Breast epithelium (tissue), 4 donors: Measurements from ENCODE around the gene TNPO1. TPM values are rescaled to one million over a fixed set of nuclear protein-coding genes. Genes with fewer than 3 reads are reported as not detected.

ENCODE experiments used
- DNase-seq, 2 donors: peaks; one replicate each; pipeline ENCODE4 v3.0.0-alpha.2; 2019; ENCODE audit warnings: low spot score in 2 of 2
- H3K27ac ChIP-seq, 2 donors: fragments of 200-600 bp; sonication (generic) in 1 of 2; one replicate each; pipeline ENCODE4 v1.5.1; 2016 to 2019; ENCODE audit warnings: mild to moderate bottlenecking in 1 of 2
- H3K27me3 ChIP-seq, 2 donors: fragments of 200-600 bp; sonication (generic) in 1 of 2; one replicate each; pipeline versions ENCODE4 v1.5.1 to v1.6.0; 2017 to 2019; ENCODE audit warnings: control low read depth in 1 of 2, mild to moderate bottlenecking in 1 of 2
- H3K36me3 ChIP-seq: fragments of 200-600 bp; one replicate; pipeline ENCODE4 v1.5.1; 2019
- H3K4me1 ChIP-seq, 2 donors: fragments of 200-600 bp; sonication (generic); one replicate each; pipeline ENCODE4 v1.5.1; 2016 to 2019; ENCODE audit warnings: control low read depth in 1 of 2
- H3K4me3 ChIP-seq, 3 donors: fragments of 200-600 bp; sonication (generic); 1 replicate in 2 of 3; 2 replicates in 1 of 3; pipeline ENCODE4 v1.5.1; 2016 to 2019; ENCODE audit warnings: mild to moderate bottlenecking in 3 of 3, moderate library complexity in 2 of 3
- H3K9me3 ChIP-seq, 2 donors: fragments of 200-600 bp; sonication (generic) in 1 of 2; one replicate each; pipeline ENCODE4 v1.5.1; 2016 to 2019; ENCODE audit warnings: control low read depth in 1 of 2
- POLR2A ChIP-seq: fragments of 450-650 bp; IDR thresholded peaks from one replicate; pipeline ENCODE4 v1.6.1; 2016; ENCODE audit warnings: antibody characterized with exemption, mild to moderate bottlenecking, moderate library complexity
- POLR2AphosphoS5 ChIP-seq, 3 donors: sonication (generic); formaldehyde crosslinking; IDR thresholded peaks; one replicate each; pipeline ENCODE4 v1.6.1; 2017; ENCODE audit warnings: antibody characterized with exemption in 3 of 3
- intact Hi-C: fragments of 100-400 bp; cut with DNase I; formaldehyde crosslinking; loops from one replicate; pipeline ENCODE4 v1.15.1; 2023; ENCODE audit warnings: low total_unique reads
- total RNA-seq, 3 donors: library from RNA; depleted of rRNA; stranded (reverse); fragments of >200 nt; gene quantifications; one replicate each; pipeline ENCODE4 v1.1.0, GENCODE V29; 2016
- TF ChIP-seq, protein P1 (sequence below), 3 donors: fragments of 450-650 bp; IDR thresholded peaks; one replicate each; pipeline ENCODE4 v1.5.1; 2016 to 2017; ENCODE audit warnings: antibody characterized with exemption in 3 of 3, mild to moderate bottlenecking in 3 of 3, moderate library complexity in 3 of 3

The TNPO1 gene
- total RNA-seq, 3 donors from 2014 or later = 87.5 to 105 (median 87.8) TPM

DNA sequence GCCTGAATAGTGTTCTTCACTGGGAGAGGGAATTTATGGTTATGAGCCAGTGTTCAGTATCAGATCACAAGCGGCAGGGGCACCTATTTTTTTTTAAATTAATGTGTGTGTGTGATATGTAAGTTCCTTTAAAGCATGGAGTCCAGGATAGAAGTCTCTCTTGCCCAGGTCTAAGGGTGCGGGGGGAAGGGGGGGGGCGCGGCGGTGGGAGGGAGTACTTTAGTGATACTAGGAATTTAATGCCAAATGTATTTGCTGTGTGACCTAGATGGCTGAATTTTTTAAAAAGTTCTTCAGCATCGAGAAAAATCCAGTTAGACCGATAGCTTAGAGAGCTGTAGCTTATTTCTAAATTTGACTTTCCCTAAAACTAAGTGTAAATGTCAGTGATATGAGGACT is 137.9 kb downstream of the TNPO1 start:
- DNase-seq = no peak
- TF ChIP-seq, protein P1, sequence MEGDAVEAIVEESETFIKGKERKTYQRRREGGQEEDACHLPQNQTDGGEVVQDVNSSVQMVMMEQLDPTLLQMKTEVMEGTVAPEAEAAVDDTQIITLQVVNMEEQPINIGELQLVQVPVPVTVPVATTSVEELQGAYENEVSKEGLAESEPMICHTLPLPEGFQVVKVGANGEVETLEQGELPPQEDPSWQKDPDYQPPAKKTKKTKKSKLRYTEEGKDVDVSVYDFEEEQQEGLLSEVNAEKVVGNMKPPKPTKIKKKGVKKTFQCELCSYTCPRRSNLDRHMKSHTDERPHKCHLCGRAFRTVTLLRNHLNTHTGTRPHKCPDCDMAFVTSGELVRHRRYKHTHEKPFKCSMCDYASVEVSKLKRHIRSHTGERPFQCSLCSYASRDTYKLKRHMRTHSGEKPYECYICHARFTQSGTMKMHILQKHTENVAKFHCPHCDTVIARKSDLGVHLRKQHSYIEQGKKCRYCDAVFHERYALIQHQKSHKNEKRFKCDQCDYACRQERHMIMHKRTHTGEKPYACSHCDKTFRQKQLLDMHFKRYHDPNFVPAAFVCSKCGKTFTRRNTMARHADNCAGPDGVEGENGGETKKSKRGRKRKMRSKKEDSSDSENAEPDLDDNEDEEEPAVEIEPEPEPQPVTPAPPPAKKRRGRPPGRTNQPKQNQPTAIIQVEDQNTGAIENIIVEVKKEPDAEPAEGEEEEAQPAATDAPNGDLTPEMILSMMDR (IDR thresholded peaks at IDR 0.05) = no peak
- no peak for TF ChIP-seq POLR2A
- no peak for TF ChIP-seq POLR2AphosphoS5 (IDR thresholded peaks at IDR 0.05)
- intact Hi-C loops = no loop called here
- Histone ChIP-seq H3K36me3 (no peaks in the 10 kb centered on the region), H3K4me1 (no peaks in the 10 kb centered on the region), H3K9me3 (no peaks in the 10 kb centered on the region), H3K27ac (peak overlapping the region; percentile 96 to 99), H3K4me3 (no peak overlapping the region), H3K27me3 (no peaks in the 10 kb centered on the region)

DNA sequence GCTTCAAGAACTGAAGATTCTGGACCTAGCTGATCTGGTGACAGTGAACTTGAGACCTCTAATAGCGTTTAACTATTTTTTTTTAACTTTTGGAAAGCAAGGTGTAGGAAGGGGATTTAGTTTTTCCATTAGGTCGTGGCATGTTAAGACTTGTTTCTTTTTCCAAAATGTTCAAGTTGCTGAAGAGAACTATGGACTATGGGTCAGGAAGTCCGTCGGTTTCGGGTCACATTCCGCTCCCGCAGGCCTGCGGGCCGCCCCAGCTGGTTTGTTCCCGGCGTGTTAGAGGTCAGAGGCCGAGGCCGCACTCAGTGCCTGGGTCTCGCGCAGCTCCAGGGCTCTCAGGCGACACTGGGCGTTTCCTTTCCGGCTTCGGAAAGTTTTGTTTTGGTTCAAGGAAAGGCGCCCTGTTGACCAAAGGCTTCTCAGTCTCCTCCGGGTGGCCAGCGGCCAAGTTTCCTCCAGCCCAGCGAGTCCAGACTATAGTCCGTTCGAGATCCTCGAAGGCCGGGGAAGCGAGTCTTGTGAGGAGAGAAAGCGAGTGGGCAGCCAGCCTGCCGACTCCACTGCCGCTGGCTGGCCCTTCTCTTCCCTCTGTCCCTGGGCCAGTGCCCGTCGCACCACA is 138.8 kb downstream of the TNPO1 start:
- Histone ChIP-seq H3K36me3 (no peaks in the 10 kb centered on the region), H3K27ac (peak overlapping the region; percentile 96 to 99), H3K27me3 (no peaks in the 10 kb centered on the region), H3K4me1 (no peaks in the 10 kb centered on the region), H3K4me3 (peak overlapping the region; percentile 72 to 90 (median 88)), H3K9me3 (no peaks in the 10 kb centered on the region)
- intact Hi-C loops = no loop called here
- DNase-seq = peak in 1 of 2 donors; percentile 71
- TF ChIP-seq, protein P1 (IDR thresholded peaks at IDR 0.05) = no peak
- TF ChIP-seq POLR2AphosphoS5 (IDR thresholded peaks at IDR 0.05) (no peak), POLR2A (no peak)

DNA sequence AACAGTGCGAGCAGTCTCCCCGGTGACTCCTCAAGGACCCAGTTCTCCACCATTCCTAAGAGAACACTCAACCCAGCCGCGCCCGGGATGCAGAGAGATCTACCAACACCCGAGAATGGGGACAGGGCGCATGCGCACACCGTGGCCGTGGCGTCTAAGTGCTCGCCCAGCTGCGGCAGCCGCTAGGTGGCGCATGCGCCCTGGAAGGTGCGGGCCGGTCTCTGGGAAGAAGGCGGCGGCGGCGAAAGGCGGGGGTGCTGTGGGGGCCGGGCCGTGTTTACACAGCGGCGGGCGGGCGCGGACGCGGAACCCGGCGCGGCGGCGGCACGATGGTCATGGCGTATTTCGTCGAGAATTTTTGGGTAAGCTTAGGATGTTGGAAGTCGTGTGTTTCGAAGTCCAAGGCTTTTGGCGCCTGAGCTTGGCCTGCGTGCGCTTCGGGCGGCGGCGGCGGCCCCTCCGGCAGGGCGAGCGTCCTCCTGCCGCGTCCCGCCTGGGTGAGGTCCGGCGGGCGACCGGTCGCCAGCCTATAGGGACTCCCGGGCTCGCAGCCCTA is 139.4 kb downstream of the TNPO1 start, which contains the start of gene FCHO2:
Gene FCHO2, plus strand, starts transcription at position 274 of the 556 bp plus-strand sequence. Its CDS starts 56 bp downstream, at position 330.
- no peaks in the 10 kb centered on the region for H3K27me3 ChIP-seq
- peak; percentile 94 to 97 for DNase-seq
- no peaks in the 10 kb centered on the region for H3K4me1 ChIP-seq
- peak within 1 kb of the TSS; percentile 96 to 99 for H3K27ac ChIP-seq
- intact Hi-C loops = no loop called here
- no peaks in the 10 kb centered on the region for H3K9me3 ChIP-seq
- peak within 1 kb of the TSS; percentile 72 to 90 (median 88) for H3K4me3 ChIP-seq
- TF ChIP-seq, protein P1 (IDR thresholded peaks at IDR 0.05) = peak; percentile 80 to 94 (median 86)
- TF ChIP-seq POLR2AphosphoS5 (IDR thresholded peaks at IDR 0.05) (peak; percentile 58 to 82 (median 71)), POLR2A (peak; percentile 78)
- no peaks in the 10 kb centered on the region for H3K36me3 ChIP-seq

DNA sequence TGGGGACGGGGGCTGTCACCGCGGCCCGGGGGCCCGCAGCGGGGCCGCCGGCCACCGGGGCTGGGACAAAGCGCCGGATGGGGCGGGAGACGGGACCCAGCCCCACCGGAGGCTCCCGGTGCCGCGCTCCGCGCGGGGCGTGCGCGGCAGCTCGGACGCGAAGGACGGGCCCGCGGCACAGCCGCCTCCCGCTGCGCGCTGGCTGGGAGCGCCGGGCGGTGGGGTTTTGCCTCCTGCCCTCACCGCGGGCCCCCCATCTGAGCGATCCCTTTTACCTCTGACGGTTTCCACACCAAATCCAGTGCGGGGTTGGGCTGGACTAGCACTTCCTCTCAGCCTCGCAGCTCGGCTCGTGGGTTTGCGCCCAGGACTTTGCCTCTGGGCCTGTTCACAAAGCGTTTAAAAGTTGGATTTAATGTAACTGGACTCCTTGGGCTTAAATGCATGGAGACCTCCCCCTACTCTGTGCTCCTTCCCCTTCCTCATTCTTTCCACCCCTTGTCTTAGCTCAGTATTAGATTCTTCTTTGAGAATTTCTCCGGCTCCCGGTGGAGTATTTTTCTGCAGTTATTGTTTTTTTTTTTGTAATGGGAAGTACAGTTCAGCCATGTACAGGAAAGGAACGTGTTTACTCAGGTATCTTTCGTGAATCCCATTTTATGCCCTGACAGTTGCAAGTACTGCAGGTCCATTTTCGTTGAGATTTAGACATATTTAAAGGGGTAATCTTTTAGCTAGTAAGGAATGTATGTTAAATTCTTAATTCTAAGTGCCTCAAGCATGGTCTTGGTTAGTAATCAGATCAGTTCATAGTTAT is 140.1 kb downstream of the TNPO1 start:
- Histone ChIP-seq H3K4me3 (peak overlapping the region; percentile 72 to 90 (median 88)), H3K36me3 (no peaks in the 10 kb centered on the region), H3K27me3 (no peaks in the 10 kb centered on the region), H3K27ac (peak overlapping the region; percentile 96 to 99), H3K4me1 (no peaks in the 10 kb centered on the region), H3K9me3 (no peaks in the 10 kb centered on the region)
- peak; percentile 24 to 60 for DNase-seq
- no peak for TF ChIP-seq POLR2A
- TF ChIP-seq POLR2AphosphoS5 (IDR thresholded peaks at IDR 0.05) = peak in 1 of 3 donors; percentile 17
- intact Hi-C loops = no loop called here

DNA sequence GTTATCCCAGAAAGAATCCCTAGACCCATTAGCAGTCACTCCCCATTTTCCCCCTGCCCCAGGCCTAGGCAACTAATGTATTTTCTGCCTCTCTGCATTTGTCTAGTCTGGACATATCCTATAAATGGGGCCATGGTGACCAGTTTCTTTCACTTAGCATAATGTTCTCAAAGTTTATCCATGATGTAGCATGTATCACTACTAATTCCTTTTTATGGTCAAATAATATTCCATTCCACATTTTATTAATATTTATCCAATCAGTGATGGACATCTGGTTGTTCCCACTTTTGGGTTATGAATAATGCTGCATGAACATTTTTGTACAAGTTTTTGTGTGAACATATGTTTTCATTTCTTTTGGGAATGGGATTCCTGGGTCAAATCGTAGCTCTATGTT is 140.9 kb downstream of the TNPO1 start:
- no peaks in the 10 kb centered on the region for H3K4me1 ChIP-seq
- peak overlapping the region; percentile 96 to 99 for H3K27ac ChIP-seq
- no peaks in the 10 kb centered on the region for H3K36me3 ChIP-seq
- TF ChIP-seq POLR2A (no peak), POLR2AphosphoS5 (IDR thresholded peaks at IDR 0.05) (no peak)
- TF ChIP-seq, protein P1 (IDR thresholded peaks at IDR 0.05) = no peak
- H3K4me3 ChIP-seq = peak overlapping the region; percentile 72 to 90 (median 88)
- H3K9me3 ChIP-seq = no peaks in the 10 kb centered on the region
- DNase-seq = no peak
- H3K27me3 ChIP-seq = no peaks in the 10 kb centered on the region
- intact Hi-C loops = no loop called here
